Panc1 (cell line): ENCODE measurements around the gene COQ8B.

Source experiments
- POLR2AphosphoS5 ChIP-seq: IDR thresholded peaks from 2 replicates; pipeline ENCODE4 v1.6.1; 2012; ENCODE audit warnings: mild to moderate bottlenecking, low read depth, low read length, moderate library complexity
- SIN3A ChIP-seq: IDR thresholded peaks from 2 replicates; pipeline ENCODE4 v1.6.1; 2012; ENCODE audit warnings: low read depth, mild to moderate bottlenecking, low read length, moderate library complexity, borderline replicate concordance; ENCODE audit not compliant: insufficient read depth
- TCF7L2 ChIP-seq: IDR thresholded peaks from 2 replicates; pipeline ENCODE4 v1.6.1; 2011; ENCODE audit warnings: mild to moderate bottlenecking, low read depth, low read length, inconsistent platforms
- TF ChIP-seq, protein P1 (sequence below): fragments of 450-650 bp; IDR thresholded peaks from 2 replicates; pipeline ENCODE4 v1.5.1; 2017; ENCODE audit warnings: mild to moderate bottlenecking
- TF ChIP-seq, protein P2 (sequence below), 2 experiments: IDR thresholded peaks; 2 replicates each; pipeline ENCODE4 v1.6.1; 2011 to 2012; ENCODE audit warnings: low read depth in 2 of 2, control low read depth in 1 of 2, low read length in 1 of 2, mild to moderate bottlenecking in 1 of 2, moderate library complexity in 1 of 2; ENCODE audit not compliant: insufficient read depth in 1 of 2

DNA sequence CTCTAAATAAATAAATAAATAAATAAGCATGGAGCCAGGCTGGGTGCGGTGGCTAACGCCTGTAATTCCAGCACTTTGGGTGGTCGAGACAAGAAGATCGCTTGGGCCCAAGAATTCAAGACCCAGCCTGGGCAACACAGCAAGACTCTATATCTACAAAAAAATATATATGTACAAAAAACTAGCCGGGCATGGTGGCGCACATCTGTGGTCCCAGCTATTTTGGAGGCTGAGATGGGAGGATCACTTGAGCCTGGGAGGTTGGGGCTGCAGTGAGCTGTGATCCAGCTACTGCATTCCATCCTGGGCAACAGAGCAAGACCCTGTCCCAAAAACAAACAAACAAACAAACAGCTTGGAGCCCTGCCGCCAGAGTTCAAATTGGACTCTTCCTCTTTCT lies 30.9 kb upstream of the COQ8B start:
- TF ChIP-seq, protein P1, sequence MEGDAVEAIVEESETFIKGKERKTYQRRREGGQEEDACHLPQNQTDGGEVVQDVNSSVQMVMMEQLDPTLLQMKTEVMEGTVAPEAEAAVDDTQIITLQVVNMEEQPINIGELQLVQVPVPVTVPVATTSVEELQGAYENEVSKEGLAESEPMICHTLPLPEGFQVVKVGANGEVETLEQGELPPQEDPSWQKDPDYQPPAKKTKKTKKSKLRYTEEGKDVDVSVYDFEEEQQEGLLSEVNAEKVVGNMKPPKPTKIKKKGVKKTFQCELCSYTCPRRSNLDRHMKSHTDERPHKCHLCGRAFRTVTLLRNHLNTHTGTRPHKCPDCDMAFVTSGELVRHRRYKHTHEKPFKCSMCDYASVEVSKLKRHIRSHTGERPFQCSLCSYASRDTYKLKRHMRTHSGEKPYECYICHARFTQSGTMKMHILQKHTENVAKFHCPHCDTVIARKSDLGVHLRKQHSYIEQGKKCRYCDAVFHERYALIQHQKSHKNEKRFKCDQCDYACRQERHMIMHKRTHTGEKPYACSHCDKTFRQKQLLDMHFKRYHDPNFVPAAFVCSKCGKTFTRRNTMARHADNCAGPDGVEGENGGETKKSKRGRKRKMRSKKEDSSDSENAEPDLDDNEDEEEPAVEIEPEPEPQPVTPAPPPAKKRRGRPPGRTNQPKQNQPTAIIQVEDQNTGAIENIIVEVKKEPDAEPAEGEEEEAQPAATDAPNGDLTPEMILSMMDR: no peak
- no peak for TF ChIP-seq SIN3A
- TF ChIP-seq, protein P2, sequence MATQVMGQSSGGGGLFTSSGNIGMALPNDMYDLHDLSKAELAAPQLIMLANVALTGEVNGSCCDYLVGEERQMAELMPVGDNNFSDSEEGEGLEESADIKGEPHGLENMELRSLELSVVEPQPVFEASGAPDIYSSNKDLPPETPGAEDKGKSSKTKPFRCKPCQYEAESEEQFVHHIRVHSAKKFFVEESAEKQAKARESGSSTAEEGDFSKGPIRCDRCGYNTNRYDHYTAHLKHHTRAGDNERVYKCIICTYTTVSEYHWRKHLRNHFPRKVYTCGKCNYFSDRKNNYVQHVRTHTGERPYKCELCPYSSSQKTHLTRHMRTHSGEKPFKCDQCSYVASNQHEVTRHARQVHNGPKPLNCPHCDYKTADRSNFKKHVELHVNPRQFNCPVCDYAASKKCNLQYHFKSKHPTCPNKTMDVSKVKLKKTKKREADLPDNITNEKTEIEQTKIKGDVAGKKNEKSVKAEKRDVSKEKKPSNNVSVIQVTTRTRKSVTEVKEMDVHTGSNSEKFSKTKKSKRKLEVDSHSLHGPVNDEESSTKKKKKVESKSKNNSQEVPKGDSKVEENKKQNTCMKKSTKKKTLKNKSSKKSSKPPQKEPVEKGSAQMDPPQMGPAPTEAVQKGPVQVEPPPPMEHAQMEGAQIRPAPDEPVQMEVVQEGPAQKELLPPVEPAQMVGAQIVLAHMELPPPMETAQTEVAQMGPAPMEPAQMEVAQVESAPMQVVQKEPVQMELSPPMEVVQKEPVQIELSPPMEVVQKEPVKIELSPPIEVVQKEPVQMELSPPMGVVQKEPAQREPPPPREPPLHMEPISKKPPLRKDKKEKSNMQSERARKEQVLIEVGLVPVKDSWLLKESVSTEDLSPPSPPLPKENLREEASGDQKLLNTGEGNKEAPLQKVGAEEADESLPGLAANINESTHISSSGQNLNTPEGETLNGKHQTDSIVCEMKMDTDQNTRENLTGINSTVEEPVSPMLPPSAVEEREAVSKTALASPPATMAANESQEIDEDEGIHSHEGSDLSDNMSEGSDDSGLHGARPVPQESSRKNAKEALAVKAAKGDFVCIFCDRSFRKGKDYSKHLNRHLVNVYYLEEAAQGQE (IDR thresholded peaks at IDR 0.05; ENCODE audit: insufficient read depth in 1 of 2, low read depth in 2 of 2, low read length in 1 of 2): no peak
- TF ChIP-seq POLR2AphosphoS5: no peak
- TF ChIP-seq TCF7L2: no peak
